Measurements from ENCODE around the gene NFKBIB. TPM values are rescaled to one million over a fixed set of nuclear protein-coding genes. Genes with fewer than 3 reads are reported as not detected.

The NFKBIB gene
- total and polyA plus RNA-seq, 9 donors: 3.2 to 21.6 (median 13.2) TPM

GRCh38 chr19:38875656-38876395 lies 23.9 kb upstream of the NFKBIB start:
- H3K27ac ChIP-seq: no peak overlapping the region
- no peaks in the 10 kb centered on the region for H3K4me1 ChIP-seq (ENCODE audit: insufficient read depth)
- H3K27me3 ChIP-seq: no peaks in the 10 kb centered on the region
- WGBS, 3 donors: 52 to 58% (median 58%) methylated on average over 5 to 6 of the region's 6 CpGs
- H3K36me3 ChIP-seq: no peaks in the 10 kb centered on the region
- TF ChIP-seq EP300 (IDR thresholded peaks at IDR 0.05): no peak
- H3K4me3 ChIP-seq: no peak overlapping the region
- no peak for DNase-seq
- H3K9me3 ChIP-seq: no peaks in the 10 kb centered on the region
- intact Hi-C loops (cut with DNase I): no loop called here

- intact Hi-C loops (cut with DNase I): no loop called here
- no peak for DNase-seq
- Histone ChIP-seq H3K4me3 (no peak within 1 kb of the TSS), H3K9me3 (no peaks in the 10 kb centered on the region), H3K36me3 (no peaks in the 10 kb centered on the region), H3K4me1 (ENCODE audit: insufficient read depth) (no peaks in the 10 kb centered on the region), H3K27ac (no peak within 1 kb of the TSS), H3K27me3 (no peaks in the 10 kb centered on the region)
- WGBS, 3 donors: 61 to 66% (median 63%) methylated on average over 11 of the region's 11 CpGs
- no peak for TF ChIP-seq EP300 (IDR thresholded peaks at IDR 0.05)
- TF ChIP-seq CTCF (IDR thresholded peaks at IDR 0.05): no peak
- no peak for TF ChIP-seq POLR2A (IDR thresholded peaks at IDR 0.05)
Measured at GRCh38 chr19:38877781-38878574, 21.8 kb upstream of the NFKBIB start, which contains the start of gene RINL. Gene RINL, minus strand, starts transcription at chr19:38878275. Its CDS starts 1,533 bp downstream, at chr19:38876742.

DNA sequence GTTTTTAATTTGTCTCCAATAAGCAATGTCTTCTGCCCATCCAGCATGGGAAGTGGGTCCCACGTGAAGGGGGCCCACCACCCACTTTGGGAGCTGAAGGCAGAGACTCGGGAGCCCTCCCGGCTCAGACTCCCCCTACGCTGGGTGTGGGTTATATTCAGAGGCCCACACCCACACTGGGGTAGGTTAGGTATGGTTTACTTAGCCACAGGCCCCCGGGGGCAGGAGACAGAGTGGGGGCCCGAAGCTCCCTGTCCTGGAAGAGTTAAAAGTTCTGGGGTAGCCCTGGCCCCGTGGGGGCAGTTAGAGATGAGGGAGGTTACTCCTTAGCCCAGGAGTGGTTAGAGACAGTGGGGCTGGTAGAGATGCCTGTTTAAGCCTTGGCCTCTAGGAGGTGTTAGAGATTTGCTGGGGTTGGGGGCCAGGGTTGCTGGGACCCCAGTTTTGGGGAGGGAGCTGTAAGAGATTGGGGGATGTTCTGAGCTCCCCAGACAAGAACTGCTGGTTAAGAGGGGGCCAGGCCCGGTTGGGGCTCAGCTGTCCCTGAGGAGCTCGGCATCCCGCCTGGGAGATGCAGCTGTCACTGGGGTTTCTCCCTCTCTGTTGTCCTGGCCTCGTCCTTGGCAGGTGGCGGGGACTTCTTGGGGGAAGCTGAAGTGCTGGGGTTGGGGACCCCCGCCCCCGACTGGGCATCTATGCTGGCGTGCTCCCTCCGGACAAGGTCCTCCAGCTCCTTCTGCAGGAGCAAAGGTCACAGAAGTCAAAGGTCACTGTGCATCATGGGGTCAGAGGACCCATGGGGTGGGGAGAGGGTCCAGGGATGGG lies 21.0 kb upstream of the NFKBIB start:
- intact Hi-C loops (cut with DNase I): no loop called here

DNA sequence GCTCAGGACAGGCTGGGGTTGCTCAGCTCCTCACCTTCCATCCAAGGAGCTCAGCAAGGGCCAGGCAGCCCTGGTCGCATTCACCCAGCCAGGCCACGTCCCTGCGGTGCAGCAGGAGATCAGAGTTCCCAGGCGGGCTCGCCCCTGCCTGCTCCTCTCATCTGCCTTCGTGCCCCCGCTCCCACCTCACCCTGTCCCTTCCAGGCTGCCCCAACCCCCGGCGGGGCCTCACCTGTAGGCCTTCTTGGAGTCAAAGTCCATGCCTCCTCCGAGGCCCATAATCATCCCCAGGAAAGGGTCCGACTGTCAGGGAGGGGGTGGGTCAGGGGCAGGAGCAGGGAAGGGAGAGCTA lies 20.4 kb upstream of the NFKBIB start:
- intact Hi-C loops (cut with DNase I): no loop called here
- H3K4me1 ChIP-seq (ENCODE audit: insufficient read depth): no peaks in the 10 kb centered on the region
- H3K27me3 ChIP-seq: no peaks in the 10 kb centered on the region
- no peaks in the 10 kb centered on the region for H3K9me3 ChIP-seq
- TF ChIP-seq POLR2A (IDR thresholded peaks at IDR 0.05): no peak
- no peak for TF ChIP-seq EP300 (IDR thresholded peaks at IDR 0.05)
- no peak for TF ChIP-seq CTCF (IDR thresholded peaks at IDR 0.05)
- H3K4me3 ChIP-seq: no peak overlapping the region
- no peak overlapping the region for H3K27ac ChIP-seq
- no peak for DNase-seq
- H3K36me3 ChIP-seq: no peaks in the 10 kb centered on the region
- WGBS, 3 donors: 83 to 88% (median 86%) methylated on average over 11 of the region's 11 CpGs

More for the DNA sequence above, 21.0 kb upstream of the NFKBIB start:
- no peak for DNase-seq
- H3K36me3 ChIP-seq: no peaks in the 10 kb centered on the region
- no peak for TF ChIP-seq POLR2A (IDR thresholded peaks at IDR 0.05)
- TF ChIP-seq CTCF (IDR thresholded peaks at IDR 0.05): no peak
- no peaks in the 10 kb centered on the region for H3K4me1 ChIP-seq (ENCODE audit: insufficient read depth)
- no peak overlapping the region for H3K4me3 ChIP-seq
- no peak overlapping the region for H3K27ac ChIP-seq
- no peaks in the 10 kb centered on the region for H3K27me3 ChIP-seq
- 75 to 83% (median 81%) methylated on average over 16 of the region's 16 CpGs for WGBS, 3 donors
- H3K9me3 ChIP-seq: no peaks in the 10 kb centered on the region

Measured in ovary (tissue), 9 donors.